Common myeloid progenitor, CD34-positive (primary cell): ENCODE measurements around the gene TIMM29.

ENCODE experiments used
- CTCF ChIA-PET: fragments of 350-600 bp; sonication (Branson Sonifier 250); formaldehyde crosslinking; loops from one replicate; lab custom pipeline; 2021; ENCODE audit warnings: antibody characterized with exemption; lab: Charles Lee
- POLR2A ChIA-PET: fragments of 350-600 bp; sonication (Branson Sonifier 250); formaldehyde crosslinking; loops from one replicate; lab custom pipeline; 2021; ENCODE audit warnings: antibody characterized with exemption; lab: Charles Lee
- DNase-seq, 3 donors: peaks; one replicate each; pipeline versions ENCODE4 v3.0.0 to v3.0.0-alpha.2; 2013
- H3K27ac ChIP-seq, 2 experiments: 1 replicate in 1 of 2; 2 replicates in 1 of 2; pipeline ENCODE4 v1.7.0; 2013; ENCODE audit warnings: inconsistent platforms in 2 of 2, low read length in 2 of 2, mild to moderate bottlenecking in 2 of 2, low read depth in 1 of 2, moderate library complexity in 1 of 2; ENCODE audit not compliant: severe bottlenecking in 2 of 2, insufficient read depth in 1 of 2, poor library complexity in 1 of 2
- H3K27me3 ChIP-seq, 5 experiments: replicated peaks in 2 of 5; 1 replicate in 3 of 5; 2 replicates in 2 of 5; pipeline versions ENCODE4 v1.6.1 to v1.7.0; 2013; ENCODE audit warnings: low read length in 4 of 5, mild to moderate bottlenecking in 2 of 5, moderate library complexity in 2 of 5, inconsistent platforms in 1 of 5; ENCODE audit not compliant: insufficient read depth in 5 of 5, control insufficient read depth in 4 of 5
- H3K36me3 ChIP-seq, 4 experiments: 1 replicate in 2 of 4; 2 replicates in 2 of 4; pipeline versions ENCODE4 v1.6.1 to v1.7.0; 2013; ENCODE audit warnings: low read length in 3 of 4, control low read depth in 1 of 4, mild to moderate bottlenecking in 1 of 4; ENCODE audit not compliant: control insufficient read depth in 4 of 4, insufficient read depth in 4 of 4
- H3K4me1 ChIP-seq, 4 experiments: 1 replicate in 3 of 4; 2 replicates in 1 of 4; pipeline versions ENCODE4 v1.6.1 to v1.7.1; 2013; ENCODE audit warnings: low read length in 3 of 4, mild to moderate bottlenecking in 3 of 4, control low read depth in 1 of 4, inconsistent platforms in 1 of 4, moderate library complexity in 1 of 4; ENCODE audit not compliant: control insufficient read depth in 4 of 4, insufficient read depth in 4 of 4; ENCODE audit errors: control extremely low read depth in 1 of 4
- H3K4me3 ChIP-seq, 7 experiments: 1 replicate in 4 of 7; 2 replicates in 3 of 7; pipeline versions ENCODE4 v1.5.1 to v1.7.0; 2013; ENCODE audit warnings: mild to moderate bottlenecking in 7 of 7, low read length in 6 of 7, moderate library complexity in 6 of 7, inconsistent platforms in 2 of 7, low read depth in 2 of 7, control low read depth in 1 of 7; ENCODE audit not compliant: insufficient read depth in 4 of 7, control insufficient read depth in 1 of 7; ENCODE audit errors: extremely low read depth in 1 of 7
- H3K9me3 ChIP-seq, 5 experiments: 1 replicate in 4 of 5; 2 replicates in 1 of 5; pipeline versions ENCODE4 v1.6.1 to v1.7.1; 2013; ENCODE audit warnings: low read length in 4 of 5, mild to moderate bottlenecking in 2 of 5, inconsistent platforms in 1 of 5, low read depth in 1 of 5, moderate library complexity in 1 of 5; ENCODE audit not compliant: control insufficient read depth in 4 of 5, insufficient read depth in 2 of 5; ENCODE audit errors: control extremely low read depth in 1 of 5
- WGBS: methylation state at CpG from one replicate; pipeline ENCODE4 v1.1.5; 2013; ENCODE audit not compliant: insufficient coverage; 5-methylcytosine and 5-hydroxymethylcytosine counted together

The TIMM29 gene

GRCh38 chr19:10895363-10895762, 33.2 kb upstream of the TIMM29 start:
- Histone ChIP-seq H3K4me3 (no peak overlapping the region), H3K4me1 (peaks cover 0 to 15% (median under 1%) of the 10 kb centered on the region in 4 experiments), H3K36me3 (no peaks in the 10 kb centered on the region), H3K27ac (no peak overlapping the region), H3K9me3 (no peaks in the 10 kb centered on the region), H3K27me3 (no peaks in the 10 kb centered on the region)
- 89% methylated on average over 5 of the region's 6 CpGs for WGBS
- POLR2A ChIA-PET = no interaction called here
- no peak for DNase-seq
- CTCF ChIA-PET = no interaction called here

GRCh38 chr19:10895920-10896319, 32.7 kb upstream of the TIMM29 start:
- Histone ChIP-seq H3K4me3 (no peak overlapping the region), H3K4me1 (peaks cover 0 to 15% (median under 1%) of the 10 kb centered on the region in 4 experiments), H3K9me3 (no peaks in the 10 kb centered on the region), H3K27ac (no peak overlapping the region), H3K27me3 (no peaks in the 10 kb centered on the region), H3K36me3 (no peaks in the 10 kb centered on the region)
- CTCF ChIA-PET = interaction anchor here (0.6 kb wide), 1 partner anchor 30 kb away, joined by 3 read pairs; no protein-coding TSS in a partner anchor
- DNase-seq = no peak
- POLR2A ChIA-PET = no interaction called here
- WGBS = 93% methylated on average over 10 of the region's 12 CpGs

- Histone ChIP-seq H3K27me3 (no peaks in the 10 kb centered on the region), H3K27ac (no peak overlapping the region), H3K9me3 (no peaks in the 10 kb centered on the region), H3K36me3 (peaks cover 0 to 2% (median 0%) of the 10 kb centered on the region in 4 experiments), H3K4me3 (no peak overlapping the region), H3K4me1 (peaks cover 0 to 15% (median under 1%) of the 10 kb centered on the region in 4 experiments)
- WGBS = 82% methylated on average over 7 of the region's 7 CpGs
- CTCF ChIA-PET = no interaction called here
- POLR2A ChIA-PET = no interaction called here
- peak in 2 of 3 donors; percentile 29 to 36 for DNase-seq
These were observed 31.6 kb upstream of the TIMM29 start for GRCh38 chr19:10896851-10897526.

- 93% methylated on average over 4 of the region's 10 CpGs for WGBS
- H3K4me1 ChIP-seq = peaks cover 0 to 15% (median under 1%) of the 10 kb centered on the region in 4 experiments
- ChIA-PET CTCF (interaction anchor here (0.6 kb wide), 1 partner anchor 190 kb away, joined by 3 read pairs; no protein-coding TSS in a partner anchor), POLR2A (no interaction called here)
- no peak for DNase-seq
- peaks cover 0 to 5% (median 3%) of the 10 kb centered on the region in 5 experiments for H3K9me3 ChIP-seq
- H3K36me3 ChIP-seq = peaks cover 0 to 2% (median 0%) of the 10 kb centered on the region in 4 experiments
- H3K27me3 ChIP-seq = no peaks in the 10 kb centered on the region
- no peak overlapping the region for H3K27ac ChIP-seq
- no peak overlapping the region for H3K4me3 ChIP-seq
These were observed 30.0 kb upstream of the TIMM29 start for GRCh38 chr19:10898633-10899032.

- H3K4me3 ChIP-seq = no peak overlapping the region
- peaks cover 0 to 2% (median 0%) of the 10 kb centered on the region in 4 experiments for H3K36me3 ChIP-seq
- DNase-seq = peak in 2 of 3 donors; percentile 9 to 39
- H3K4me1 ChIP-seq = peaks cover 0 to 15% (median under 1%) of the 10 kb centered on the region in 4 experiments
- no peaks in the 10 kb centered on the region for H3K27me3 ChIP-seq
- ChIA-PET CTCF (interaction anchor here (1.3 kb wide), 1 partner anchor 21 kb away, joined by 3 read pairs; no protein-coding TSS in a partner anchor), POLR2A (no interaction called here)
- H3K27ac ChIP-seq = no peak overlapping the region
- peaks cover 0 to 5% (median 3%) of the 10 kb centered on the region in 5 experiments for H3K9me3 ChIP-seq
- WGBS = 90% methylated on average over 10 of the region's 10 CpGs
These were observed 29.4 kb upstream of the TIMM29 start for GRCh38 chr19:10899151-10899653.

GRCh38 chr19:10907925-10908324, 20.7 kb upstream of the TIMM29 start:
- WGBS = 95% methylated on average over 11 of the region's 14 CpGs
- peaks cover 0 to 42% (median 28%) of the 10 kb centered on the region in 4 experiments for H3K36me3 ChIP-seq
- H3K9me3 ChIP-seq = peaks cover 0 to 3% (median 1%) of the 10 kb centered on the region in 5 experiments
- no peak for DNase-seq
- ChIA-PET CTCF (no interaction called here), POLR2A (no interaction called here)
- no peaks in the 10 kb centered on the region for H3K4me1 ChIP-seq
- H3K27me3 ChIP-seq = no peaks in the 10 kb centered on the region
- H3K27ac ChIP-seq = no peak overlapping the region
- no peak overlapping the region for H3K4me3 ChIP-seq

GRCh38 chr19:10908380-10908960, 20.1 kb upstream of the TIMM29 start:
- H3K4me3 ChIP-seq = no peak overlapping the region
- ChIA-PET CTCF (no interaction called here), POLR2A (no interaction called here)
- H3K4me1 ChIP-seq = no peaks in the 10 kb centered on the region
- 99% methylated on average over 17 of the region's 17 CpGs for WGBS
- DNase-seq = no peak
- H3K27me3 ChIP-seq = no peaks in the 10 kb centered on the region
- peaks cover 0 to 43% (median 28%) of the 10 kb centered on the region in 4 experiments for H3K36me3 ChIP-seq
- H3K9me3 ChIP-seq = no peaks in the 10 kb centered on the region
- H3K27ac ChIP-seq = no peak overlapping the region
